ENCODE measurements around the gene DENND4C.
A peak's percentile ranks its signal among the peaks of the same experiment; 100 is the strongest.

DENND4C gene

DNA sequence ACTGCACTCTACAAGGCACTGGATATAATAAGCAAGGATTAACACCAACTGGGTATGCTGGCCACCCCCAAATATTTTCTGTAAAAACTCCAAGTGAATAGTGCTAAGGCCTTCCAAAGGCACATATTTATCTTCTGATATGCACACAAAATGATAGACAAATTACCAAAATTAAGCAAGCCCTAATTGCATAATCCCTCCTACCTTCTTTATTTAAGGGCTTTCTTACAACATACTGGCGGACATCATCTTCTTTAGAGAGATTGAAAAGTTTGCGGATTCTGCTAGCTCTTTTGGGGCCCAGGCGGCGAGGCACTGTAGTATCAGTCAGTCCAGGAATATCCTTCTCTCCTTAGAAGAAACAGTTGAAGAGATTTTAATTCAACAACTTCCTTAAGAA, 147.7 kb downstream of the DENND4C start:
- Histone ChIP-seq H3F3A (ENCODE audit: insufficient read depth, low read length) (peaks cover 24% of the 10 kb centered on the region), H3K9me3 (replicated peaks; ENCODE audit: insufficient read depth, low read length) (no peaks in the 10 kb centered on the region), H3K27me3 (replicated peaks; ENCODE audit: insufficient read depth, low read length) (no peaks in the 10 kb centered on the region), H3K9ac (ENCODE audit: low read length) (peak overlapping the region; percentile 90; the same call in 1 of the 2 replicates), H3K9me2 (replicated peaks; ENCODE audit: insufficient read depth, low read length) (no peaks in the 10 kb centered on the region), H2AFZ (ENCODE audit: low read length) (no peak overlapping the region), H3K4me3 (ENCODE audit: low read length) (peak overlapping the region; percentile 79; the same call in 1 of the 2 replicates), H3K36me3 (replicated peaks; ENCODE audit: insufficient read depth, low read length) (peaks cover 4% of the 10 kb centered on the region; the same call in 1 of the 2 replicates), H3K4me2 (ENCODE audit: low read depth, low read length) (peak overlapping the region; percentile 56), H3K79me2 (ENCODE audit: low read length) (peaks cover 34% of the 10 kb centered on the region), H3K27ac (ENCODE audit: low read length) (no peak overlapping the region; the same call in 1 of the 2 replicates), H3K4me1 (ENCODE audit: low read length) (no peaks in the 10 kb centered on the region), H4K20me1 (ENCODE audit: insufficient read depth, low read length) (peaks cover 4% of the 10 kb centered on the region; the same call in 1 of the 2 replicates)
- TF ChIP-seq EZH2 (optimal IDR thresholded peaks at IDR 0.05; ENCODE audit: low read depth, low read length) (no peak), EZH2phosphoT487 (IDR thresholded peaks at IDR 0.05; ENCODE audit: low read length) (no peak), CTCF (IDR thresholded peaks at IDR 0.05; ENCODE audit: low read length) (no peak)
- no peak for DNase-seq

GRCh38 chr9:19378647-19379046, 148.2 kb downstream of the DENND4C start:
- DNase-seq: no peak
- H3K4me3 ChIP-seq (ENCODE audit: low read length): peak overlapping the region; percentile 79
- H3K9me3 ChIP-seq (replicated peaks; ENCODE audit: insufficient read depth, low read length): no peaks in the 10 kb centered on the region
- no peaks in the 10 kb centered on the region for H3K27me3 ChIP-seq (replicated peaks; ENCODE audit: insufficient read depth, low read length)
- peaks cover 4% of the 10 kb centered on the region; the same call in 1 of the 2 replicates for H3K36me3 ChIP-seq (replicated peaks; ENCODE audit: insufficient read depth, low read length)
- TF ChIP-seq EZH2phosphoT487 (IDR thresholded peaks at IDR 0.05; ENCODE audit: low read length) (no peak), EZH2 (optimal IDR thresholded peaks at IDR 0.05; ENCODE audit: low read depth, low read length) (no peak), CTCF (IDR thresholded peaks at IDR 0.05; ENCODE audit: low read length) (no peak)
- H3K4me1 ChIP-seq (ENCODE audit: low read length): no peaks in the 10 kb centered on the region
- H2AFZ ChIP-seq (ENCODE audit: low read length): no peak overlapping the region
- H3K79me2 ChIP-seq (ENCODE audit: low read length): peaks cover 34% of the 10 kb centered on the region
- H3K27ac ChIP-seq (ENCODE audit: low read length): no peak overlapping the region; the same call in 1 of the 2 replicates
- H4K20me1 ChIP-seq (ENCODE audit: insufficient read depth, low read length): peaks cover 4% of the 10 kb centered on the region; the same call in 1 of the 2 replicates
- peak overlapping the region; percentile 56 for H3K4me2 ChIP-seq (ENCODE audit: low read depth, low read length)
- peaks cover 24% of the 10 kb centered on the region for H3F3A ChIP-seq (ENCODE audit: insufficient read depth, low read length)
- H3K9ac ChIP-seq (ENCODE audit: low read length): peak overlapping the region; percentile 90; the same call in 1 of the 2 replicates
- no peaks in the 10 kb centered on the region for H3K9me2 ChIP-seq (replicated peaks; ENCODE audit: insufficient read depth, low read length)

DNA sequence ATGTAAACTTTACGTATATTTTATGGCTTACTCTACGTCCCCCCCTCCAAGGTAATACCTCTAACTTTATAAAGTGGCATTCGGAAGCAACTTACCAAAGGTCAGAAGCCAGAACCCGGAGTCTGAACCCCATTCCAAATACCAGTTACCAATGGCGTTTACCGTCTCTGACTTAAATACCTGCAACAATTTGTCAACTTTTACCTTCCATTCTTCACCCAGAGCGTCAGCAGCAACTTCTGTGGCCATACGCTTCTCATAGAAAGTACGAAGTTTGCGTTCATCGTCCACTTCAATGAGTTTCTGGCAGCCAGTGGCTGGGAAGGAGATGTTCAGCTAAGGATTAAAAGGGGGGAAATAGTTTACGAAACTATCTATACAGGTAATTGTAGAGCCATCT, 148.8 kb downstream of the DENND4C start:
- peaks cover 4% of the 10 kb centered on the region; the same call in 1 of the 2 replicates for H4K20me1 ChIP-seq (ENCODE audit: insufficient read depth, low read length)
- peaks cover 4% of the 10 kb centered on the region; the same call in 1 of the 2 replicates for H3K36me3 ChIP-seq (replicated peaks; ENCODE audit: insufficient read depth, low read length)
- DNase-seq: no peak
- H3K79me2 ChIP-seq (ENCODE audit: low read length): peaks cover 34% of the 10 kb centered on the region
- peak overlapping the region; percentile 79 for H3K27ac ChIP-seq (ENCODE audit: low read length)
- H3K4me3 ChIP-seq (ENCODE audit: low read length): peak overlapping the region; percentile 79
- TF ChIP-seq CTCF (IDR thresholded peaks at IDR 0.05; ENCODE audit: low read length) (no peak), EZH2phosphoT487 (IDR thresholded peaks at IDR 0.05; ENCODE audit: low read length) (no peak), EZH2 (optimal IDR thresholded peaks at IDR 0.05; ENCODE audit: low read depth, low read length) (no peak)
- peaks cover 21% of the 10 kb centered on the region for H3F3A ChIP-seq (ENCODE audit: insufficient read depth, low read length)
- no peaks in the 10 kb centered on the region for H3K4me1 ChIP-seq (ENCODE audit: low read length)
- no peaks in the 10 kb centered on the region for H3K27me3 ChIP-seq (replicated peaks; ENCODE audit: insufficient read depth, low read length)
- no peak overlapping the region for H2AFZ ChIP-seq (ENCODE audit: low read length)
- H3K4me2 ChIP-seq (ENCODE audit: low read depth, low read length): peak overlapping the region; percentile 56
- H3K9ac ChIP-seq (ENCODE audit: low read length): peak overlapping the region; percentile 90
- H3K9me3 ChIP-seq (replicated peaks; ENCODE audit: insufficient read depth, low read length): no peaks in the 10 kb centered on the region
- H3K9me2 ChIP-seq (replicated peaks; ENCODE audit: insufficient read depth, low read length): no peaks in the 10 kb centered on the region
